ENCODE data around the gene GRIA3. TPM values are rescaled to one million over a fixed set of nuclear protein-coding genes. Genes with fewer than 3 reads are reported as not detected.

Gene GRIA3
- total and polyA plus RNA-seq, 4 donors, result 0.05 to 2.0 (median 0.37) TPM

DNA sequence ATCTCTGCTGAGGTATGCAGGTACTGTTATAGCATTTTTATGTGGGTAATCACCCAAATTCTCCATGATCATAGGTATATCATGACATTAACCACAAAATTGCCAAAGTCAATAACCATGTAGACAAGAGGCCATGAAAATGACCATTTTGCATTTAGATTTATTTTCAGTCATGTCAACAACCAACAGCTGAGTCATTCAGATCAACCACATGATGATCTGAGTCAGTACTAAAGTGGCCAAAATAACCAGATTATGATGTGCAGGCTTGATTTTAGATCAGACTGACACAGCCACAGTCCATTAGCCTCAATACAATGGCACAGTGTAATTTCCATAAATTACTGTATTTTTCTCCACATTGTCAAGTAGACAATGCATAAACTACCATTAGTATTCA, 240.5 kb downstream of the GRIA3 start:
- Histone ChIP-seq H3K4me1 (ENCODE audit: control insufficient read depth in 5 of 5, insufficient read depth in 5 of 5, low read length in 5 of 5) (peaks cover 0 to 3% (median 0%) of the 10 kb centered on the region in 5 donors), H3K27ac (ENCODE audit: low read depth in 1 of 2, low read length in 1 of 2) (no peak overlapping the region), H3K36me3 (ENCODE audit: control insufficient read depth in 4 of 4, insufficient read depth in 4 of 4, low read length in 4 of 4) (no peaks in the 10 kb centered on the region), H3K4me3 (no peak overlapping the region), H3K9me3 (ENCODE audit: control insufficient read depth in 4 of 4, insufficient read depth in 3 of 4, low read length in 3 of 4) (no peaks in the 10 kb centered on the region), H3K9ac (ENCODE audit: insufficient read depth in 1 of 2, low read length in 2 of 2) (no peak overlapping the region), H3K27me3 (ENCODE audit: control insufficient read depth in 3 of 3, insufficient read depth in 3 of 3, low read length in 2 of 3) (peaks cover 0 to 4% (median 0%) of the 10 kb centered on the region in 3 donors)
- ATAC-seq (ENCODE audit: insufficient read depth, low FRiP score), result no peak
- TF ChIP-seq, protein P1, sequence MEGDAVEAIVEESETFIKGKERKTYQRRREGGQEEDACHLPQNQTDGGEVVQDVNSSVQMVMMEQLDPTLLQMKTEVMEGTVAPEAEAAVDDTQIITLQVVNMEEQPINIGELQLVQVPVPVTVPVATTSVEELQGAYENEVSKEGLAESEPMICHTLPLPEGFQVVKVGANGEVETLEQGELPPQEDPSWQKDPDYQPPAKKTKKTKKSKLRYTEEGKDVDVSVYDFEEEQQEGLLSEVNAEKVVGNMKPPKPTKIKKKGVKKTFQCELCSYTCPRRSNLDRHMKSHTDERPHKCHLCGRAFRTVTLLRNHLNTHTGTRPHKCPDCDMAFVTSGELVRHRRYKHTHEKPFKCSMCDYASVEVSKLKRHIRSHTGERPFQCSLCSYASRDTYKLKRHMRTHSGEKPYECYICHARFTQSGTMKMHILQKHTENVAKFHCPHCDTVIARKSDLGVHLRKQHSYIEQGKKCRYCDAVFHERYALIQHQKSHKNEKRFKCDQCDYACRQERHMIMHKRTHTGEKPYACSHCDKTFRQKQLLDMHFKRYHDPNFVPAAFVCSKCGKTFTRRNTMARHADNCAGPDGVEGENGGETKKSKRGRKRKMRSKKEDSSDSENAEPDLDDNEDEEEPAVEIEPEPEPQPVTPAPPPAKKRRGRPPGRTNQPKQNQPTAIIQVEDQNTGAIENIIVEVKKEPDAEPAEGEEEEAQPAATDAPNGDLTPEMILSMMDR (IDR thresholded peaks at IDR 0.05; ENCODE audit: control extremely low read depth, extremely low read depth), result no peak
- DNase-seq, result no peak

- ATAC-seq (ENCODE audit: insufficient read depth, low FRiP score) (no peak), DNase-seq (no peak)
- no peak overlapping the region for H3K4me3 ChIP-seq
- H3K36me3 ChIP-seq (ENCODE audit: control insufficient read depth in 4 of 4, insufficient read depth in 4 of 4, low read length in 4 of 4), result no peaks in the 10 kb centered on the region
- WGBS, 2 donors, result 22 to 30% methylated on average over 2 of the region's 2 CpGs
- peaks cover 0 to 3% (median 0%) of the 10 kb centered on the region in 5 donors for H3K4me1 ChIP-seq (ENCODE audit: control insufficient read depth in 5 of 5, insufficient read depth in 5 of 5, low read length in 5 of 5)
- H3K9me3 ChIP-seq (ENCODE audit: control insufficient read depth in 4 of 4, insufficient read depth in 3 of 4, low read length in 3 of 4), result no peaks in the 10 kb centered on the region
- no peak overlapping the region for H3K27ac ChIP-seq (ENCODE audit: low read depth in 1 of 2, low read length in 1 of 2)
- peaks cover 0 to 4% (median 0%) of the 10 kb centered on the region in 3 donors for H3K27me3 ChIP-seq (ENCODE audit: control insufficient read depth in 3 of 3, insufficient read depth in 3 of 3, low read length in 2 of 3)
- TF ChIP-seq, protein P1 (IDR thresholded peaks at IDR 0.05; ENCODE audit: control extremely low read depth, extremely low read depth), result no peak
- no peak overlapping the region for H3K9ac ChIP-seq (ENCODE audit: insufficient read depth in 1 of 2, low read length in 2 of 2)
These were observed 241.4 kb downstream of the GRIA3 start for GRCh38 chrX:123425471-123425870.

DNA sequence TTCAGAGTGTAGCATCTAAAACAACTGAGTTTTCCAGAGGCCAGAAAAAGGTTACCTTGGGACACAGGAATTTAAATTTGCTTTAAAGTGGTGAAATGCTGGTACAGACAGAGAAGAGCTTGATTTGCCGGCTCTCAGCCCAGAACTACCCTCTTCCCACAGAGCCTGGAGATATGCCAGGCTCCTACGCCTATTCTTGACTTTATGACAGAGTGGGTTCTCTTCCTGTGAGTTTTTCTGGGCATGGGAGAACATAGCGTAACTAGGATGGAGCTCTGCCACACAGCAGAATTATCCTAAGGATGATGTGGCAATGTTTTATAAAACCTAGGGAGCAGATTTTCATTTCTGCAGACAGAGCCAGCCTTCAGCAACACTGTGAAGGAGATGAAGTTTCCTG, 241.8 kb downstream of the GRIA3 start:
- H3K9me3 ChIP-seq (ENCODE audit: control insufficient read depth in 4 of 4, insufficient read depth in 3 of 4, low read length in 3 of 4), result no peaks in the 10 kb centered on the region
- H3K4me3 ChIP-seq, result no peak overlapping the region
- peak; percentile 41 for ATAC-seq (ENCODE audit: insufficient read depth, low FRiP score)
- 30 to 45% methylated on average over 3 of the region's 3 CpGs for WGBS, 2 donors
- H3K27me3 ChIP-seq (ENCODE audit: control insufficient read depth in 3 of 3, insufficient read depth in 3 of 3, low read length in 2 of 3), result peaks cover 0 to 4% (median 0%) of the 10 kb centered on the region in 3 donors
- H3K36me3 ChIP-seq (ENCODE audit: control insufficient read depth in 4 of 4, insufficient read depth in 4 of 4, low read length in 4 of 4), result no peaks in the 10 kb centered on the region
- peak in 1 of 3 donors; percentile 15 for DNase-seq
- TF ChIP-seq, protein P1 (IDR thresholded peaks at IDR 0.05; ENCODE audit: control extremely low read depth, extremely low read depth), result no peak
- peaks cover 0 to 3% (median 0%) of the 10 kb centered on the region in 5 donors for H3K4me1 ChIP-seq (ENCODE audit: control insufficient read depth in 5 of 5, insufficient read depth in 5 of 5, low read length in 5 of 5)
- H3K9ac ChIP-seq (ENCODE audit: insufficient read depth in 1 of 2, low read length in 2 of 2), result no peak overlapping the region
- no peak overlapping the region for H3K27ac ChIP-seq (ENCODE audit: low read depth in 1 of 2, low read length in 1 of 2)
